Endothelial cell (in vitro differentiated cells): ENCODE data around the gene COMMD4. TPM values are rescaled to one million over a fixed set of nuclear protein-coding genes. Genes with fewer than 3 reads are reported as not detected.
"Not testable (repeated sequence)": the region's sequence is repeated elsewhere in the genome, so short reads cannot be mapped to it uniquely, and the experiment has no call there.

Source experiments
- DNase-seq: peaks from one replicate; pipeline ENCODE4 v3.0.0; 2021; ENCODE audit warnings: low spot score
- H3K27ac Mint-ChIP-seq: one replicate; pipeline ENCODE4 v1.8.0; 2021; ENCODE audit warnings: mixed read lengths, inconsistent platforms; ENCODE audit not compliant: unreplicated experiment
- H3K27me3 Mint-ChIP-seq: one replicate; pipeline ENCODE4 v1.8.0; 2021; ENCODE audit warnings: mild to moderate bottlenecking, moderate library complexity, mixed read lengths, inconsistent platforms; ENCODE audit not compliant: unreplicated experiment
- H3K36me3 Mint-ChIP-seq: one replicate; pipeline ENCODE4 v1.8.0; 2021; ENCODE audit warnings: mild to moderate bottlenecking, low read depth, mixed read lengths, inconsistent platforms; ENCODE audit not compliant: unreplicated experiment
- H3K4me1 Mint-ChIP-seq: one replicate; pipeline ENCODE4 v1.8.0; 2021; ENCODE audit warnings: mild to moderate bottlenecking, mixed read lengths, inconsistent platforms; ENCODE audit not compliant: unreplicated experiment
- H3K4me3 Mint-ChIP-seq: one replicate; pipeline ENCODE4 v1.8.0; 2021; ENCODE audit warnings: mild to moderate bottlenecking, mixed read lengths, inconsistent platforms; ENCODE audit not compliant: unreplicated experiment
- H3K9me3 Mint-ChIP-seq: one replicate; pipeline ENCODE4 v1.8.0; 2021; ENCODE audit warnings: mixed read lengths, inconsistent platforms; ENCODE audit not compliant: unreplicated experiment
- CTCF ChIP-seq: fragments of 200-600 bp; sonication (generic); IDR thresholded peaks from one replicate; pipeline ENCODE4 v1.5.0; 2021; ENCODE audit warnings: antibody characterized with exemption; ENCODE audit not compliant: unreplicated experiment
- total RNA-seq: library from RNA; stranded (reverse); fragmentation: NEBNext Ultra II Directional; extraction: Animal tissue kit (Norgen Biotek cat#: 25700); gene quantifications from one replicate; pipeline ENCODE4 v1.2.1, GENCODE V29; 2021; ENCODE audit not compliant: unreplicated experiment

Gene COMMD4
- total RNA-seq, 1 donor from 2014 or later: 165 TPM

GRCh38 chr15:75314552-75315290 lies 21.1 kb upstream of the COMMD4 start:
- Mint-ChIP-seq H3K27ac (no peak overlapping the region), H3K27me3 (peaks cover 6% of the 10 kb centered on the region), H3K36me3 (no peaks in the 10 kb centered on the region), H3K4me3 (no peak overlapping the region), H3K4me1 (no peaks in the 10 kb centered on the region), H3K9me3 (no peaks in the 10 kb centered on the region)
- DNase-seq: no peak
- no peak for TF ChIP-seq CTCF

- H3K9me3 Mint-ChIP-seq, H3K27me3 Mint-ChIP-seq, H3K36me3 Mint-ChIP-seq, H3K27ac Mint-ChIP-seq, H3K4me3 Mint-ChIP-seq, H3K4me1 Mint-ChIP-seq, DNase-seq: not testable (repeated sequence)
These were observed 16.5 kb upstream of the COMMD4 start for GRCh38 chr15:75319231-75319897.

- Mint-ChIP-seq H3K27me3 (peaks cover 2% of the 10 kb centered on the region), H3K36me3 (no peaks in the 10 kb centered on the region), H3K27ac (no peak overlapping the region), H3K4me3 (no peak overlapping the region), H3K9me3 (no peaks in the 10 kb centered on the region), H3K4me1 (no peaks in the 10 kb centered on the region)
- DNase-seq: no peak
- TF ChIP-seq CTCF: no peak
These were observed 14.2 kb upstream of the COMMD4 start for GRCh38 chr15:75321711-75322110.

- Mint-ChIP-seq H3K9me3 (no peaks in the 10 kb centered on the region), H3K4me3 (no peak overlapping the region), H3K27me3 (peaks cover 2% of the 10 kb centered on the region), H3K27ac (no peak overlapping the region), H3K36me3 (peaks cover 4% of the 10 kb centered on the region), H3K4me1 (no peaks in the 10 kb centered on the region)
- no peak for DNase-seq
- TF ChIP-seq CTCF: no peak
These were observed 9.9 kb upstream of the COMMD4 start for GRCh38 chr15:75325922-75326321.

- H3K27me3 Mint-ChIP-seq: peaks cover 2% of the 10 kb centered on the region
- TF ChIP-seq CTCF: no peak
- no peaks in the 10 kb centered on the region for H3K4me1 Mint-ChIP-seq
- no peak overlapping the region for H3K27ac Mint-ChIP-seq
- H3K36me3 Mint-ChIP-seq: peaks cover 4% of the 10 kb centered on the region
- H3K9me3 Mint-ChIP-seq: no peaks in the 10 kb centered on the region
- no peak overlapping the region for H3K4me3 Mint-ChIP-seq
- no peak for DNase-seq
These were observed 8.9 kb upstream of the COMMD4 start for GRCh38 chr15:75327005-75327404.
